ENCODE results near the gene PLXNB2. TPM values are rescaled to one million over a fixed set of nuclear protein-coding genes. Genes with fewer than 3 reads are reported as not detected.
A peak's percentile ranks its signal among the peaks of the same experiment; 100 is the strongest.

The PLXNB2 gene, protein sequence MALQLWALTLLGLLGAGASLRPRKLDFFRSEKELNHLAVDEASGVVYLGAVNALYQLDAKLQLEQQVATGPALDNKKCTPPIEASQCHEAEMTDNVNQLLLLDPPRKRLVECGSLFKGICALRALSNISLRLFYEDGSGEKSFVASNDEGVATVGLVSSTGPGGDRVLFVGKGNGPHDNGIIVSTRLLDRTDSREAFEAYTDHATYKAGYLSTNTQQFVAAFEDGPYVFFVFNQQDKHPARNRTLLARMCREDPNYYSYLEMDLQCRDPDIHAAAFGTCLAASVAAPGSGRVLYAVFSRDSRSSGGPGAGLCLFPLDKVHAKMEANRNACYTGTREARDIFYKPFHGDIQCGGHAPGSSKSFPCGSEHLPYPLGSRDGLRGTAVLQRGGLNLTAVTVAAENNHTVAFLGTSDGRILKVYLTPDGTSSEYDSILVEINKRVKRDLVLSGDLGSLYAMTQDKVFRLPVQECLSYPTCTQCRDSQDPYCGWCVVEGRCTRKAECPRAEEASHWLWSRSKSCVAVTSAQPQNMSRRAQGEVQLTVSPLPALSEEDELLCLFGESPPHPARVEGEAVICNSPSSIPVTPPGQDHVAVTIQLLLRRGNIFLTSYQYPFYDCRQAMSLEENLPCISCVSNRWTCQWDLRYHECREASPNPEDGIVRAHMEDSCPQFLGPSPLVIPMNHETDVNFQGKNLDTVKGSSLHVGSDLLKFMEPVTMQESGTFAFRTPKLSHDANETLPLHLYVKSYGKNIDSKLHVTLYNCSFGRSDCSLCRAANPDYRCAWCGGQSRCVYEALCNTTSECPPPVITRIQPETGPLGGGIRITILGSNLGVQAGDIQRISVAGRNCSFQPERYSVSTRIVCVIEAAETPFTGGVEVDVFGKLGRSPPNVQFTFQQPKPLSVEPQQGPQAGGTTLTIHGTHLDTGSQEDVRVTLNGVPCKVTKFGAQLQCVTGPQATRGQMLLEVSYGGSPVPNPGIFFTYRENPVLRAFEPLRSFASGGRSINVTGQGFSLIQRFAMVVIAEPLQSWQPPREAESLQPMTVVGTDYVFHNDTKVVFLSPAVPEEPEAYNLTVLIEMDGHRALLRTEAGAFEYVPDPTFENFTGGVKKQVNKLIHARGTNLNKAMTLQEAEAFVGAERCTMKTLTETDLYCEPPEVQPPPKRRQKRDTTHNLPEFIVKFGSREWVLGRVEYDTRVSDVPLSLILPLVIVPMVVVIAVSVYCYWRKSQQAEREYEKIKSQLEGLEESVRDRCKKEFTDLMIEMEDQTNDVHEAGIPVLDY (N-terminal part only)
- total RNA-seq, result 100 to 1,000 TPM in 2 of 4 donors, 10 to 100 TPM in 2; 44.7 to 208 (median 126) TPM

DNA sequence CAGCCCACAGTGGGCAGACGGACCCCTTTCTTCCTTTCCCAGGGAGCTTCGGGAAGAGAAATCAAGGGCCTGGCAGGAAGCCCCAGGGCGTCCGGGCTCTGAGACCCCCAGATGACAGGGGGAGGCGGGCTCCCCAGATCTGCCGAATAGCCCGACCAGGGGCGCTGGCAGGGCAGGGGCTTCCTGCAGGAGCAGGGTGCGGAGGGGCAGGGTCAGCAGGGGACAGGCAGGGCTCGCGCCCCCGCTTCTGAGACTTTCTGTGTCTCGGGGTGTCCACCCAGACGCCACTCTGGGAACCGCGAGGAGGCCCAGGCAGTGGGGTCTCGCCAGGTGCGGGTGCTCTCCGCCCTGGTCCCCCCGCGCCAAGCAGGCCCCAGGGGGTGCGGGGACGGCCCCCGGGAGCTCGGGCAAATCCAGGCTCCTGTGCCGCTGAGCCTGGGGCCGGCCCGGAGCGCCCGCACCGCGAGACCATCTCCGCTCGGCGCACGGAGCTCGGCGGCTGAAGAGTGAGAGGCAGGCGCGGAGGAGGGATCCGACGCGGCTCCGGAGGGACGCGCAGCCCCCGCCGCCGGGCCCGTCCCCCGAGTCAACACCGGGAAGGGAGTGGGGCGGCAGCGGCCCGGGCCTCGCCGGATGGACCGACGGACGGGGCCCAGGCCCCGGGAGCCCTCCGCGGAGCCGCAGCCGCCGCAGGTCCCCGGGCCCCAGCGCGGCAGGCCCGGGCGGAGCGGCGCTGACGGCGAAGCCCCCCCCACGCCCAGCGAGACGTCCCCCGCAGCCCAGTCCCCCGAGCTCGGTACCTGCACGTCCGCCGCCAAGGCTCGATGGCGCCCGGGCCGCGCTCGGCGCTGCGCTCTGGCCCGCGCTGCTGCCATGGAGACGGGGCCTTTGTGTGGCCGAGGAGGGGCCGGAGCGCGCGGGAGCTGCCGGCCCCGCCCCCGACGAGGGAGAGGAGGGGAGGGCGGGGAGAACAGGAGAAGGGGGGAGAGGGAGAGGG is at the start of gene PLXNB2:
PLXNB2 (minus strand) TSS at position 894 of the 997 bp plus-strand sequence. CDS start 17,062 bp downstream, outside the sequence.
- TF ChIP-seq POLR2A (IDR thresholded peaks at IDR 0.05), result peak; percentile 61 to 72
- TF ChIP-seq, protein P1, sequence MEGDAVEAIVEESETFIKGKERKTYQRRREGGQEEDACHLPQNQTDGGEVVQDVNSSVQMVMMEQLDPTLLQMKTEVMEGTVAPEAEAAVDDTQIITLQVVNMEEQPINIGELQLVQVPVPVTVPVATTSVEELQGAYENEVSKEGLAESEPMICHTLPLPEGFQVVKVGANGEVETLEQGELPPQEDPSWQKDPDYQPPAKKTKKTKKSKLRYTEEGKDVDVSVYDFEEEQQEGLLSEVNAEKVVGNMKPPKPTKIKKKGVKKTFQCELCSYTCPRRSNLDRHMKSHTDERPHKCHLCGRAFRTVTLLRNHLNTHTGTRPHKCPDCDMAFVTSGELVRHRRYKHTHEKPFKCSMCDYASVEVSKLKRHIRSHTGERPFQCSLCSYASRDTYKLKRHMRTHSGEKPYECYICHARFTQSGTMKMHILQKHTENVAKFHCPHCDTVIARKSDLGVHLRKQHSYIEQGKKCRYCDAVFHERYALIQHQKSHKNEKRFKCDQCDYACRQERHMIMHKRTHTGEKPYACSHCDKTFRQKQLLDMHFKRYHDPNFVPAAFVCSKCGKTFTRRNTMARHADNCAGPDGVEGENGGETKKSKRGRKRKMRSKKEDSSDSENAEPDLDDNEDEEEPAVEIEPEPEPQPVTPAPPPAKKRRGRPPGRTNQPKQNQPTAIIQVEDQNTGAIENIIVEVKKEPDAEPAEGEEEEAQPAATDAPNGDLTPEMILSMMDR (IDR thresholded peaks at IDR 0.05), result no peak

DNA sequence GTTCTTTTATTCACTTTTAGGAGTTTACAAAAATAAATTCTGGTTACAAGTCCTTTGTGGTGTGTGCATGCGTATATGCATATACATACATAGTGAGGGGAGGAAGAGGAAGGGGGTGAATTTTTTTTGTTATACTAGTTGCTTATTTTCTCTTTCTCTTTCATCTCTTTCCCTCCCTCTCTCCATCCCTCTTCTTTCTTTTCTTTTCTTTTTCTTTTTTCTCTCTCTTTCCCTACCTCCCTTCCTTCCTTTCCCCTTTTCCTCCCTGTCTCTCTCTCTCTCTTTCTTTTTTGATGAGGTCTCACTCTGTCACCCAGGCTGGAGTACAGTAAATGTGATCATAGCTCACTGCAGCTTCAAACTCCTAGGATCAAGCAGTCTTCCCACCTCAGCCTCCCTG is 49.8 kb upstream of the PLXNB2 start:
- H3K27ac ChIP-seq, result no peak overlapping the region
- intact Hi-C loops (cut with DNase I; ENCODE audit: low total_unique reads), result no loop called here
- TF ChIP-seq POLR2A (IDR thresholded peaks at IDR 0.05), result no peak
- TF ChIP-seq, protein P1 (IDR thresholded peaks at IDR 0.05), result no peak
- H3K27me3 ChIP-seq, result no peaks in the 10 kb centered on the region
- H3K9me3 ChIP-seq, result no peaks in the 10 kb centered on the region
- no peaks in the 10 kb centered on the region for H3K4me1 ChIP-seq
- no peak overlapping the region for H3K4me3 ChIP-seq
- no peak for DNase-seq
- no peaks in the 10 kb centered on the region for H3K36me3 ChIP-seq

More for the DNA sequence above, at the start of gene PLXNB2:
- Histone ChIP-seq H3K27ac (peak within 1 kb of the TSS; percentile 88 to 94), H3K27me3 (no peaks in the 10 kb centered on the region), H3K36me3 (no peaks in the 10 kb centered on the region), H3K4me3 (peak within 1 kb of the TSS; percentile 61 to 95), H3K9me3 (no peaks in the 10 kb centered on the region), H3K4me1 (peaks cover 21 to 53% of the 10 kb centered on the region in 2 donors)
- intact Hi-C loops (cut with DNase I; ENCODE audit: low total_unique reads), result no loop called here
- peak; percentile 83 to 84 for DNase-seq

DNA sequence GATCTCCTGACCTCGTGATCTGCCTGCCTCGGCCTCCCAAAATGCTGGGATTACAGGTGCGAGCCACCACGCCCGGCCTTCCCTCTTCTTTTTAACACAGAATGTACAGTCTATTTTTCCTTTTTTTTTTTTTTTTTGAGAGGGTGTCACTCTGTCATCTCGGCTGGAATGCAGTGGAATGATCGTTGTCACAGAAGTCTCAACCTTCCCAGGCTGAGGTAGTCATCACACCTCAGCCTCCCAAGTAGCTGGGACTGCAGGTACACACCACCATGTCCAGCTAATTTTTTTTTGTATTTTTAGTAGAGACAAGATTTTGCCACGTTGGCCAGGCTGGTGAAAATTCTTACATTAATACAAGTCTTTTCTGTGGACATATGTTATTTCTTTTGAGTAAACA is 48.7 kb upstream of the PLXNB2 start:
- no peak for TF ChIP-seq POLR2A (IDR thresholded peaks at IDR 0.05)
- TF ChIP-seq, protein P1 (IDR thresholded peaks at IDR 0.05), result no peak
- H3K36me3 ChIP-seq, result no peaks in the 10 kb centered on the region
- intact Hi-C loops (cut with DNase I; ENCODE audit: low total_unique reads), result no loop called here
- H3K27ac ChIP-seq, result no peak overlapping the region
- no peaks in the 10 kb centered on the region for H3K4me1 ChIP-seq
- no peak for DNase-seq
- H3K9me3 ChIP-seq, result no peaks in the 10 kb centered on the region
- H3K4me3 ChIP-seq, result no peak overlapping the region
- no peaks in the 10 kb centered on the region for H3K27me3 ChIP-seq

DNA sequence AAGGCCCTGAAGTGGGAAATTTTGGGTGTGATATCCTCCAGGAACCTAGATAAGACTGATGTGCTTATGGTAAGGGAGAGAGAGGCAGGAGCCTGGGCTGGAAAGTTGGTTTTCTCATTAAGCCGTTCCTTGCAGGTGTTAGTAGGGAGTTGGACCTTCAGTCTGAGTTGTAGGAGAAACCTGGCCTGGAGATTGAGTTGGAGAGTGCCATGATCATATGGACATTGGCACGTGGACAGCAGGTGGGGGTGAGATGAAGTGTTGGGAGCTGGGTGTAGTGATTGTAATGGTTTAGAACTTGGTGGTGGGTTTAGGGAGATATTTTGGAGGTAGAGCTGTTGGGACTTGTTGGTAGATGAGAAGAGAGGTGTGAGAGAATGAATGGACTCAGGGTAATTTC is 40.6 kb upstream of the PLXNB2 start:
- intact Hi-C loops (cut with DNase I; ENCODE audit: low total_unique reads), result no loop called here
- TF ChIP-seq, protein P1 (IDR thresholded peaks at IDR 0.05), result no peak
- TF ChIP-seq POLR2A (IDR thresholded peaks at IDR 0.05), result no peak
- H3K4me3 ChIP-seq, result no peak overlapping the region
- no peaks in the 10 kb centered on the region for H3K9me3 ChIP-seq
- H3K36me3 ChIP-seq, result no peaks in the 10 kb centered on the region
- H3K27me3 ChIP-seq, result no peaks in the 10 kb centered on the region
- DNase-seq, result no peak
- no peaks in the 10 kb centered on the region for H3K4me1 ChIP-seq
- H3K27ac ChIP-seq, result no peak overlapping the region
